Stimulated activated CD8-positive, alpha-beta memory T cell treated with anti-CD3 and anti-CD28 coated beads, Interleukin-15, amount 100 ng/mL, for 4 hours (primary cell): ENCODE data around the gene MRE11.
A peak's percentile ranks its signal among the peaks of the same experiment; 100 is the strongest.

ENCODE experiments used
- DNase-seq, 2 donors: peaks; one replicate each; pipeline ENCODE4 v3.0.0-alpha.2; 2020; ENCODE audit warnings: low read depth in 2 of 2

MRE11 gene

GRCh38 chr11:94493281-94494125 is at the start of gene MRE11, which contains the start of gene ANKRD49:
Gene MRE11, minus strand, starts transcription at chr11:94493844. Its CDS starts 1,043 bp downstream, at chr11:94492801.
Gene ANKRD49, plus strand, starts transcription at chr11:94493984. Its CDS starts 2,710 bp downstream, at chr11:94496694.
- DNase-seq, result peak; percentile 92 to 94

DNA sequence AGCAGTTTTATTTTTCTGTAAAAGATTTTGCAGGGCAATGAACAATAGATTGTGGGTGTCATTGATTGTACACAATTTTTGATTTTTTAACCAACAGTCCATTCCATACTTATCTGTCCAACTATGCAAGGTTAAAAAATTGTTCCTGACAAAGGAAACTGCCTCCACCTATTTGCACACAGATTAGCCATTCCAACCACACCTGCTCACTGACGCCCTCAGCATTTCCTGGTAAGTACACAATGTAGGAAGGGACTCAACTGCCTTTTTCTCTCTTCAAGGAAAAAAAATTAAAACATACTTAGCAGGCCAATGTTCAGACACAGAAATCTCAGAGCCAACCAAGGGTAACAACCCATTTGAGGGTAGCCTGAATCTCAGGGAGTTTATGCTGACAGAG is 45.8 kb upstream of the MRE11 start:
- DNase-seq, result no peak

GRCh38 chr11:94537031-94537600 is 43.5 kb upstream of the MRE11 start:
- DNase-seq, result no peak

GRCh38 chr11:94536386-94536785 is 42.7 kb upstream of the MRE11 start:
- DNase-seq, result no peak

GRCh38 chr11:94533696-94534630 is 40.3 kb upstream of the MRE11 start:
- DNase-seq, result no peak

DNA sequence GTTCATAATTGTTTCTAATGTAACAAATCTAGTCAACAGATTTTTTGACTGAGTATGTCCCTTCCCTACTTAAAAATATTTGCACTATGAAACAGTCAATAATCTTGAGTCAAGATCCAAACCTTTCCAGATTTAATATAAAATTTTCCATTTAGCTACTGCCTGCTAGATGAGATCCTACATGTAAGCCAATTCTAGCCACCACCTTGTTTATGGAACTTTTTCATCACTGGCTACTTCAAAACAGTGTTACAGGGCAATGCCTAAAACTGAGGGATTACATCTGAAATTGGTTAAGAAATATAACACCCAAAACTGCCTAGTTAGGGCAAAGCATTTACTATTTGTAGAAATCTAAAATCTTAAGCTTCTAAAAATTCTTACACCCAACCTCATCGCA is 39.6 kb upstream of the MRE11 start:
- no peak for DNase-seq

DNA sequence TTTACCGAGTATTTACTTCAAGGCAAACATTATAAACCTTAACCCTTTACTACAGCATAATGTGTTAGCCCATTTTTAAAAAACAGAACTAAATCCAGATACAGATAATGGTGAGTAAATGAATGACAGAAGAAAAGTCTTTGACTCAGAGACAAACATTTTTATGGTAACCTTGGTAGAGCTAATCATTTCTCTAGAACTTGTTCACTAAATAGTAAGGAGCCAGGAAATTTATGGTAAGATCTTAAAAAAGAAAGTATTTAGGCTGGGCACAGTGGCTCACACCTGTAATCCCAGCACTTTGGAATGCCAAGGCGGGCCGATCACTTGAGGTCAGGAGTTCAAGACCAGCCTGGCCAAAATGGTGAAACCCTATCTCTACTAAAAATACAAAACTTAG is 38.6 kb upstream of the MRE11 start:
- no peak for DNase-seq

GRCh38 chr11:94528551-94528950 is 34.9 kb upstream of the MRE11 start:
- no peak for DNase-seq

GRCh38 chr11:94526645-94527438 is 33.2 kb upstream of the MRE11 start:
- DNase-seq, result no peak

- DNase-seq, result no peak
Observed at GRCh38 chr11:94525546-94526324, 32.1 kb upstream of the MRE11 start.

DNA sequence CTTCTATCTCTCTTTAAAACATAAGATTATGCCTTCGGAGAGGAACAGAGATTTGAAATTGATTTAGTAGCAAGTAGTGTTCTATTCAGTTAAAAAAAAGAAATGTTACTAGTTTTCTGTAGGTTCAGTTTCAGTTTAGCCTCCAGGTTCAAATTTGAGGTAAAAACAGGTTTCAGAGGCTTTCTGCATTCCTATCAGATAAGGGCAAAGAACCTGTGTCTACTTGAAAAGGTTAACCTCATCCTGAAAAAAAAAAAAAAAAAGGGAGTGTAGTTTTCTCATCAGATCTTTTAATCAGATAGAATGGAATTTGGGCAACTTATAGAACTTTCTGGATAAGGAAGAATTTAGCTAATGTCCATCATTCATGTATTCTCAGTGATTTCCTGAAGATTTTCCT is 30.7 kb upstream of the MRE11 start:
- no peak for DNase-seq

- no peak for DNase-seq
Observed at GRCh38 chr11:94521684-94522083, 28.0 kb upstream of the MRE11 start.

GRCh38 chr11:94519478-94520084 is 25.9 kb upstream of the MRE11 start:
- no peak for DNase-seq

DNA sequence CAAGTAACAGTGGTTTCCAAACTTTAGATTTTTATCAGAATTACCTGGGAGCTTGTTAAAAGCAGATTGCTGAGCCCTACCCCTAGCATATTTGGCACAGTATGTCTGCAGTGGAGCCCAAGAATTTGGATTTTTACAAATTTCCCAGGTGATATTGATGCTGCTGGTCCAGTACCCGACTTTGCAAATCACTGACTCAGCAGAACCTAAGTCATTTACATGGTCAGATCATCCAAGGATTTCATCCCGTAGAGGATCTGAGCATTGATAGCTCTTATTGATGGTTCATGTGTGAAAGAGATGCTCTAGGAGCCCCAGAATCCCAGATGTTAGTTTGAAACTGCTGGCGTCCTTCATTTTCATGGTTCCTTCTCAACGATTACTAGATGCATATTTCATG is 24.7 kb upstream of the MRE11 start:
- DNase-seq, result no peak

DNA sequence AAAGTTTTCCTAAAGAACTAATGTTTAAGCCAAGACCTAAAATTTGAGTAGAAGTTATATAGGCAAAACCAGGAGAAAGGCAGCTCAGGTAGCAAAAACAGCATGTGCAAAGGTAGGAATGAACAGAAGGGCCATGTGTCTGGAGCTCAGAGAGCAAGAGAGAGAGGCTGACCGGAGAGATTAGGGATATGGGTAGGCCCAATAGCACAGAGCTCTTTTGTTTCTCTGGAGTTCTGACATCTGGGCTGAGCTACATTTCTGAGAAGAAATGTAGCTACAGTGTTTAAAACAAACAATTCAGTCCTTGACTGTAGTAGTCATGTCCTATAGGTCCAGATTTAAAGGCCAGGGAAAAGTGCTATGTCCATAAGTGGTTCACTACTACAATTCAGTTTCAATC is 23.1 kb upstream of the MRE11 start:
- no peak for DNase-seq

GRCh38 chr11:94515398-94515797 is 21.8 kb upstream of the MRE11 start:
- no peak for DNase-seq

GRCh38 chr11:94513091-94513490 is 19.4 kb upstream of the MRE11 start:
- DNase-seq, result no peak

GRCh38 chr11:94511932-94512781 is 18.5 kb upstream of the MRE11 start, which contains the start of gene C11orf97:
Gene C11orf97, plus strand, starts transcription at chr11:94512461. Its CDS starts 68 bp downstream, at chr11:94512529.
- DNase-seq, result peak; percentile 19 to 31

- no peak for DNase-seq
Observed at GRCh38 chr11:94507485-94507884, 13.8 kb upstream of the MRE11 start.
